Parathyroid adenoma (tissue), 2 donors: ENCODE data around the gene UPP1.

Source experiments
- H2AFZ ChIP-seq: fragments of 300-600 bp; sonication (generic); one replicate; pipeline ENCODE4 v1.7.0; 2017; ENCODE audit warnings: antibody characterized with exemption, mild to moderate bottlenecking
- H3K27ac ChIP-seq: fragments of 300-600 bp; sonication (generic); one replicate; pipeline ENCODE4 v1.7.0; 2017
- H3K27me3 ChIP-seq: fragments of 300-600 bp; sonication (generic); one replicate; pipeline ENCODE4 v1.7.0; 2017; ENCODE audit warnings: low read length; ENCODE audit not compliant: control insufficient read depth, insufficient read depth
- H3K36me3 ChIP-seq: fragments of 300-600 bp; sonication (generic); one replicate; pipeline ENCODE4 v1.7.0; 2017; ENCODE audit warnings: low read length; ENCODE audit not compliant: control insufficient read depth, insufficient read depth
- H3K4me1 ChIP-seq: fragments of 300-600 bp; sonication (generic); one replicate; pipeline ENCODE4 v1.7.0; 2017; ENCODE audit warnings: control low read depth
- H3K4me2 ChIP-seq: fragments of 300-600 bp; sonication (generic); one replicate; pipeline ENCODE4 v1.7.0; 2017; ENCODE audit warnings: low read length
- H3K4me3 ChIP-seq: fragments of 300-600 bp; sonication (generic); one replicate; pipeline ENCODE4 v1.7.0; 2017; ENCODE audit warnings: low read depth, low read length
- H3K79me2 ChIP-seq: fragments of 300-600 bp; sonication (generic); one replicate; pipeline ENCODE4 v1.7.0; 2017; ENCODE audit warnings: control low read depth
- H3K9ac ChIP-seq: fragments of 300-600 bp; sonication (generic); one replicate; pipeline ENCODE4 v1.7.0; 2017; ENCODE audit warnings: mild to moderate bottlenecking
- H3K9me3 ChIP-seq: fragments of 300-600 bp; sonication (generic); one replicate; pipeline ENCODE4 v1.7.0; 2017; ENCODE audit warnings: low read length; ENCODE audit not compliant: control insufficient read depth
- TF ChIP-seq, protein P1 (sequence below): fragments of 300-600 bp; sonication (generic); IDR thresholded peaks from one replicate; pipeline ENCODE4 v1.7.0; 2017; ENCODE audit warnings: antibody characterized with exemption, mild to moderate bottlenecking
- donor health status: primary hyperparathyroidism.

The UPP1 gene

DNA sequence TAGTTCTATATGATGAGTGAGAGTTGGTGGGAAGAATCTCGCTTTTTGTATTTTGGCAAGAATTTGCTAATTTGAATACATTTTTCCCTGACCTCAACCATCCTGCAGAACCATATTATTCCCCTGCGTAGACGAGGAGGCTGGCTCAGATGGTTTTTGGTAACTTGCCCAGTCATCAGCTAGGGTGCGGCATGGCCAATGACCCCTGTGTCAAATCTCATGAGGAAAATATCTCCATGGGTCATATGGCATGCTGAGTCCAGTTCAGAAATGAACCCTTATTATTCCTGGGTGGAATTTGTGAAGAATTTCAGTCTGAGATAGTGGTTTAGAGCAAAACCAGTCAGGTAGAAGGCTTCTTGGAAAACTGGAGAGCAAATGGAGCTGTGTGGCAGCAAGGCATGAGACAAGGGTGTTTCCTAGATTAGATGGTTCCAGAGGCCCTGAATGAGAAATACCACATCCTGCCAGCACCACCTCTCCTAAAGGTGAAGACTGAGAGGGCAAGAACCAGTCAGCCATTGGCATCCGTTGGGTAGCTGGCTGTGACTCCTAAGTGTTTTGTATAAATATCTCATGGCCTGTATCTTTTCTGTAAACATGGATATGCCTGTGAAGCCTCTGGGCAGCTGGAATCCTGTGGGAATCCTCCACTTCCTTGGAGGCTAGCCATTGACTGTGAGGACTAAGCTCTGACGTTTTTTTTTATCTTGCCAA, 5.8 kb upstream of the UPP1 start:
- Histone ChIP-seq H3K4me3 (no peak overlapping the region), H3K9me3 (no peaks in the 10 kb centered on the region), H3K4me2 (no peak overlapping the region), H2AFZ (peak overlapping the region; percentile 36), H3K9ac (no peak overlapping the region), H3K27ac (no peak overlapping the region), H3K79me2 (no peaks in the 10 kb centered on the region), H3K4me1 (peaks cover 14% of the 10 kb centered on the region), H3K27me3 (no peaks in the 10 kb centered on the region), H3K36me3 (no peaks in the 10 kb centered on the region)
- TF ChIP-seq, protein P1, sequence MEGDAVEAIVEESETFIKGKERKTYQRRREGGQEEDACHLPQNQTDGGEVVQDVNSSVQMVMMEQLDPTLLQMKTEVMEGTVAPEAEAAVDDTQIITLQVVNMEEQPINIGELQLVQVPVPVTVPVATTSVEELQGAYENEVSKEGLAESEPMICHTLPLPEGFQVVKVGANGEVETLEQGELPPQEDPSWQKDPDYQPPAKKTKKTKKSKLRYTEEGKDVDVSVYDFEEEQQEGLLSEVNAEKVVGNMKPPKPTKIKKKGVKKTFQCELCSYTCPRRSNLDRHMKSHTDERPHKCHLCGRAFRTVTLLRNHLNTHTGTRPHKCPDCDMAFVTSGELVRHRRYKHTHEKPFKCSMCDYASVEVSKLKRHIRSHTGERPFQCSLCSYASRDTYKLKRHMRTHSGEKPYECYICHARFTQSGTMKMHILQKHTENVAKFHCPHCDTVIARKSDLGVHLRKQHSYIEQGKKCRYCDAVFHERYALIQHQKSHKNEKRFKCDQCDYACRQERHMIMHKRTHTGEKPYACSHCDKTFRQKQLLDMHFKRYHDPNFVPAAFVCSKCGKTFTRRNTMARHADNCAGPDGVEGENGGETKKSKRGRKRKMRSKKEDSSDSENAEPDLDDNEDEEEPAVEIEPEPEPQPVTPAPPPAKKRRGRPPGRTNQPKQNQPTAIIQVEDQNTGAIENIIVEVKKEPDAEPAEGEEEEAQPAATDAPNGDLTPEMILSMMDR = no peak

DNA sequence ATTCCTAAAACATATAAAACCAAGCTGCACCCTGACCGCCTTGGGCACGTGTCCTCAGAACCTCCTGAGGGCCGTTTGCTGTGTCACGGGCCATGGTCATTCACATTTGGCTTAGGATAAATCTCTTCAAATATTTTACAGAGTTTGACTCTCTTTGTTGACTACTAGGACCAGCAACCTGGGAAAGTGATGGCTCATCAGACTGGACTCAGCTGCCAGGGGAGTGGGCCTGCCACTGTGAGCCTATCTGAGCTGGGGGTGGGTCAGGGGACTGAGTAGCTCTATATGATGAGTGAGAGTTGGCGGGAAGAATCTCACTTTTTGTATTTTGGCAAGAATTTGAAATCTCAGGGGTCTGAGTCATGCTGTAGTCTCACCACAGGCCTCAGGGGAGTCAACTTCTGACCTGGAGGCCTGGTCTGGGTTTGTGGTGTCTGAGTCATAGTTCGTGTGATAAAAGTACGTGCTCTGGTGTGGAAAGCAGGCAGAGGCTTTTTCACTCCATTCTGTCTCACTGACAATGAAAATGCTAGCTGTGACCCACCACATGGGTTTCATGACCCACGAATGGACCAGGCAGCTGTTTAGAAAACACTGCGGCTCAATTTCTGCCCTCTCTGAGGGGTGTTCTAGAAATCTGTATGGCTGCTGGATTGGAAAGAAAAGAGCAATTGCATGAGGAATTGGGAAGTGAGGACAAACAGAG, 4.2 kb upstream of the UPP1 start:
- no peak overlapping the region for H3K9ac ChIP-seq
- peaks cover 14% of the 10 kb centered on the region for H3K4me1 ChIP-seq
- no peaks in the 10 kb centered on the region for H3K36me3 ChIP-seq
- no peak overlapping the region for H3K27ac ChIP-seq
- TF ChIP-seq, protein P1 = no peak
- H3K79me2 ChIP-seq = peaks cover 2% of the 10 kb centered on the region
- peak overlapping the region; percentile 34 for H2AFZ ChIP-seq
- H3K9me3 ChIP-seq = no peaks in the 10 kb centered on the region
- H3K27me3 ChIP-seq = no peaks in the 10 kb centered on the region
- H3K4me3 ChIP-seq = no peak overlapping the region
- H3K4me2 ChIP-seq = no peak overlapping the region

DNA sequence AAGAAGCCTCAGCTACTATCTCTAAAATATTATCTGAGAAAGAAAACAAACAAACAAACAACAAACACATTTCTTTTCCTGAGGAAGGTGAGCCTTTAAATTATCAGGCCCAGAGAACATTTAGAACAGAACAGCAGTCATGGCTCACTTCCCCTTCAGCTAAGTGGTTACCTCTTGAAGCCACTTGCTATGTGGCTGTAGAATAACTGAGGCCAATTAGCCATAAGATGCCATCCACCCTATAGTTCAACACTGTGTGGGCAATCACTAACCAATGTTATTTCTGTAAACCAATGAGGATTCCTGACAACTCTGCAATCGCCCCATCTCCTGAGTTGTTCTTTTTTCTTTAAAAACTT, 3.7 kb upstream of the UPP1 start:
- Histone ChIP-seq H3K4me2 (no peak overlapping the region), H3K27me3 (no peaks in the 10 kb centered on the region), H3K27ac (no peak overlapping the region), H3K9me3 (no peaks in the 10 kb centered on the region), H2AFZ (peak overlapping the region; percentile 34), H3K4me1 (peaks cover 14% of the 10 kb centered on the region), H3K79me2 (peaks cover 3% of the 10 kb centered on the region), H3K36me3 (no peaks in the 10 kb centered on the region), H3K9ac (no peak overlapping the region), H3K4me3 (no peak overlapping the region)
- TF ChIP-seq, protein P1 = no peak

DNA sequence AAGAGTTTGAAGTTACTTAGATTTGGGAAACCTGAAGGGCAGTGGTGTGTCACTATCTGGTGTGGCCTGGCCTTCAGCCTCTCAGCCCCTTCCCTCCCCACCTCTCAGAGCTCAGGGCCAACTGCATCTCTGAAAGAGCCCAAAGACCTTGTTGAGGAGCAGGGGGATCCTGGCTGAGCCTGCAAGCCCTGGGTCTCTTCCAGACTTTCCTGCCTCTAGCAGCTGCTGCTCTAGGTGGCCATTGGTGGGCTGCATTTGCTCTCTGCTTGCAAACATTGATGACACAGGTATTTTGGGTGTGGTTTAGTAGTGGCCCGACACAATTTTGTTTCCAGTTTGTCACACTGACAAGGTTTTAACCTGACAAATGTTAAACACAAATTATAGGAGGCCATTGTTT, 3.1 kb upstream of the UPP1 start:
- Histone ChIP-seq H3K36me3 (no peaks in the 10 kb centered on the region), H3K27ac (no peak overlapping the region), H3K4me3 (no peak overlapping the region), H3K4me1 (peaks cover 14% of the 10 kb centered on the region), H3K27me3 (no peaks in the 10 kb centered on the region), H3K9ac (no peak overlapping the region), H3K4me2 (no peak overlapping the region), H3K79me2 (peaks cover 6% of the 10 kb centered on the region), H3K9me3 (no peaks in the 10 kb centered on the region), H2AFZ (no peak overlapping the region)
- TF ChIP-seq, protein P1 = no peak

DNA sequence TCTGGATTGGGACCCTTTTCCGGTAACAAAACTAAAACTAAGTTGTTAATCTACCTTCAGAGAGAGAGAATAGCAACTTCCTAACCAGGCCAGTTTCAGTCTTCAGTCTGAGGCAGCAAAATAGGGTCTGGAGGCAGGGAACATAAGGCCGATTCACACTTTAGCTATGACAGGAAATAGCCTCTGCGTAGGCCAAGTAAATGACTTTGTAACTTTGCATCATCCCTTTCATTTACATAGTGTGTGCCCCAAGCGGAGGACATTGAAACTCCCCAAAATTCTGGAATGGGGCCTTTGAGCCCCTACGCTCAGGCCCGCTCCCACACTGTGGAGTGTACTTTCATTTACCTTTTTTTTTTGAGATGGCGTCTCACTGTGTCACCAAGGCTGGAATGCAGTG, 1.7 kb upstream of the UPP1 start:
- Histone ChIP-seq H3K27ac (no peak overlapping the region), H3K79me2 (peaks cover 6% of the 10 kb centered on the region), H2AFZ (no peak overlapping the region), H3K9ac (no peak overlapping the region), H3K4me3 (no peak overlapping the region), H3K36me3 (no peaks in the 10 kb centered on the region), H3K9me3 (no peaks in the 10 kb centered on the region), H3K27me3 (no peaks in the 10 kb centered on the region), H3K4me2 (no peak overlapping the region), H3K4me1 (peaks cover 27% of the 10 kb centered on the region)
- TF ChIP-seq, protein P1 = no peak
